GM19455 (cell line): ENCODE measurements around the gene MAGEB17.
A peak's percentile ranks its signal among the peaks of the same experiment; 100 is the strongest.
"Not testable (repeated sequence)": the region's sequence is repeated elsewhere in the genome, so short reads cannot be mapped to it uniquely, and the experiment has no call there.

Experiments
- ATAC-seq: cut with Tn5 transposase; IDR thresholded peaks from one replicate; pipeline ENCODE4 v1.9.1; 2021; ENCODE audit not compliant: unreplicated experiment

MAGEB17 gene

GRCh38 chrX:16167181-16167580 lies at the start of gene MAGEB17:
Gene MAGEB17 (plus strand): TSS chrX:16167481. CDS start chrX:16170383, 2,902 bp downstream.
- no peak for ATAC-seq

- ATAC-seq, result peak; percentile 79
Observed at GRCh38 chrX:16119353-16120220, 47.7 kb upstream of the MAGEB17 start.

- no peak for ATAC-seq
Observed at GRCh38 chrX:16120431-16120830, 46.9 kb upstream of the MAGEB17 start.

- ATAC-seq, result peak; percentile 63
Observed at GRCh38 chrX:16123222-16123786, 44.0 kb upstream of the MAGEB17 start, which contains the start of gene GRPR. Gene GRPR (plus strand): TSS chrX:16123565. CDS start chrX:16123954, 389 bp downstream.

GRCh38 chrX:16124201-16124600 lies 43.1 kb upstream of the MAGEB17 start:
- no peak for ATAC-seq

GRCh38 chrX:16125520-16126149 lies 41.6 kb upstream of the MAGEB17 start:
- no peak for ATAC-seq

GRCh38 chrX:16130707-16131106 lies 36.6 kb upstream of the MAGEB17 start:
- ATAC-seq, result no peak

- ATAC-seq, result no peak
Observed at GRCh38 chrX:16134936-16135335, 32.3 kb upstream of the MAGEB17 start.

GRCh38 chrX:16136080-16136479 lies 31.2 kb upstream of the MAGEB17 start:
- ATAC-seq, result no peak

- ATAC-seq, result peak; percentile 69
Observed at GRCh38 chrX:16137416-16138107, 29.7 kb upstream of the MAGEB17 start.

- peak; percentile 46 for ATAC-seq
Observed at GRCh38 chrX:16138108-16138427, 29.2 kb upstream of the MAGEB17 start.

- no peak for ATAC-seq
Observed at GRCh38 chrX:16140448-16140847, 26.8 kb upstream of the MAGEB17 start.

- ATAC-seq, result no peak
Observed at GRCh38 chrX:16140983-16141382, 26.3 kb upstream of the MAGEB17 start.

- no peak for ATAC-seq
Observed at GRCh38 chrX:16141422-16142245, 25.6 kb upstream of the MAGEB17 start.

GRCh38 chrX:16142246-16142558 lies 25.1 kb upstream of the MAGEB17 start:
- ATAC-seq, result no peak

GRCh38 chrX:16143968-16144367 lies 23.3 kb upstream of the MAGEB17 start:
- no peak for ATAC-seq

- ATAC-seq, result no peak
Observed at GRCh38 chrX:16144420-16144819, 22.9 kb upstream of the MAGEB17 start.

- not testable (repeated sequence) for ATAC-seq
Observed at GRCh38 chrX:16145093-16145492, 22.2 kb upstream of the MAGEB17 start.

GRCh38 chrX:16145656-16146055 lies 21.6 kb upstream of the MAGEB17 start:
- ATAC-seq, result no peak

GRCh38 chrX:16148896-16149295 lies 18.4 kb upstream of the MAGEB17 start:
- ATAC-seq, result no peak
